ENCODE data around the gene GGA3. TPM values are rescaled to one million over a fixed set of nuclear protein-coding genes. Genes with fewer than 3 reads are reported as not detected.
"Not testable (repeated sequence)": the region's sequence is repeated elsewhere in the genome, so short reads cannot be mapped to it uniquely, and the experiment has no call there.

GGA3 gene
- polyA plus RNA-seq, 1 donor (not counting 4 experiments of a cell fraction or from before 2014, with no cell fraction given), result 25.2 TPM

DNA sequence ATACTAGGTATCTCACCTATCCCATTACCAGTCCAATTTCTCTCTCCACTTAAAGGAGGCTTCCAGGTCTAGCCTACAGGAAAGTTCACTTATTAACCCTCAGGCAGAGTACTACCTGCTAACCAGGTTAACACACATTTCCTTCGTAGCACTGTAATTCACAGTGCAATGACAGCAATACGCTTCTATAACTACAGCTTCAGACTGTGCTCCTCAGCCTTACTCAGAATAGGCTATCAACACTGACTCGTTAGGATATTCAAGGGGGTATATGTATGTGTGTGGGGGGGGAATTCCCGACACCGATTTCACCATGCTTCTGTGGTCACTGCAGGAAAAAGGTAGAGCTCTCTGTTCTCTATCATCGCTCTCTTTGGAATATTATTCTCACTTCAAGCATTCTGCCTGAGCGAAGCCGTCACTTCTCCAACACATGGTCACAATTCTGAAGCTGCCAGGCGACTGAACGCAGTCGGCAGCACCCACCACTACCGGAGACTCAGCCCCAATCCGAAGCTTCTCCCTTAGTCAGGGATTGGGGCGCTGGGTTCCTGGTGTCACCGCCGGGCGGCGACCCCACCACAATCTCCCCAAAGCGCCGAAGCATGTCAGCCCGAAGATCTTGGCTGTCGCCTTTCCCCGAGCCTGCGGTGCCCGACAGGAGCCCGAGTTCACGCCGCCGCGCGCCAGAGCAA, 618 bp downstream of the GGA3 start:
- dilution Hi-C loops (cut with MboI; ENCODE audit: extremely low pct_ligation_motif_present, low sequenced_read_pairs), result no loop called here
- no peaks in the 10 kb centered on the region for H3K27me3 ChIP-seq (ENCODE audit: control insufficient read depth, extremely low read depth, insufficient read depth, low read length)
- peaks cover 57% of the 10 kb centered on the region for H3K79me2 ChIP-seq (ENCODE audit: control insufficient read depth, insufficient read depth, low read length)

DNA sequence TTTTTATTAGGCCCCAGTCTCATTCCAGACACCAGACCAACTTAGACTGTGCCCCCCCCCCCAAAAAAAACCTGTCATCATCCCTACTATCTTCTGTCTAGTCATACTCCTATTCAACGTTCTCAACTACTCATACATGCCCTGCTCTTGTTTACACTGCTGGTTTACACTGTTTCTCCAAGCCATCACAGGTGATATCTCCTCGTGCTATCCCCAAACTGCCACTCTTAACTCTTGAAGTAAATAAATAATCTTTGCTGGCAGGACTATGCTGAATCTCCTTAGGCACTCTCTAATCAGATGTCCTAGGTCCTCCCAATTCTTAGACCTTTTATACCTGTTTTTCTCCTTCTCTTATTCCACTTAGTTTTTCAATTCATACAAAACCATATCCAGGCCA, 4.2 kb downstream of the GGA3 start:
- H4K20me1 ChIP-seq (ENCODE audit: control insufficient read depth, extremely low read depth, insufficient read depth, low read length); H3K4me2 ChIP-seq (ENCODE audit: control insufficient read depth, extremely low read depth, insufficient read depth, low read depth, low read length); FAIRE-seq; H3K27ac ChIP-seq (ENCODE audit: control insufficient read depth, insufficient read depth, low read length); DNase-seq (ENCODE audit: low read depth, low spot score); H3K9me3 ChIP-seq (ENCODE audit: control insufficient read depth, low read depth, low read length); H3K27me3 ChIP-seq (ENCODE audit: control insufficient read depth, extremely low read depth, insufficient read depth, low read length); H3K4me3 ChIP-seq (ENCODE audit: control insufficient read depth in 2 of 3, extremely low read depth in 1 of 3, insufficient read depth in 2 of 3, low read depth in 1 of 3, low read length in 3 of 3); H3K9ac ChIP-seq (ENCODE audit: control insufficient read depth, extremely low read depth, insufficient read depth, low read length); dilution Hi-C loops (cut with MboI; ENCODE audit: extremely low pct_ligation_motif_present, low sequenced_read_pairs); H3K9me1 ChIP-seq (ENCODE audit: control insufficient read depth, extremely low read depth, insufficient read depth, low read length); H2AFZ ChIP-seq (ENCODE audit: control insufficient read depth, low read length); H3K4me1 ChIP-seq (ENCODE audit: control insufficient read depth, extremely low read depth, insufficient read depth, low read length); H3K36me3 ChIP-seq (ENCODE audit: control insufficient read depth in 2 of 2, extremely low read depth in 1 of 2, insufficient read depth in 2 of 2, low read length in 2 of 2): not testable (repeated sequence)
- peaks cover 59% of the 10 kb centered on the region for H3K79me2 ChIP-seq (ENCODE audit: control insufficient read depth, insufficient read depth, low read length)

More for the DNA sequence above, 618 bp downstream of the GGA3 start:
- peaks cover 6 to 10% of the 10 kb centered on the region in 2 experiments for H3K36me3 ChIP-seq (ENCODE audit: control insufficient read depth in 2 of 2, extremely low read depth in 1 of 2, insufficient read depth in 2 of 2, low read length in 2 of 2)
- H3K9me1 ChIP-seq (ENCODE audit: control insufficient read depth, extremely low read depth, insufficient read depth, low read length), result no peaks in the 10 kb centered on the region
- H3K9me3 ChIP-seq (ENCODE audit: control insufficient read depth, low read depth, low read length), result no peaks in the 10 kb centered on the region
- H3K4me3 ChIP-seq (ENCODE audit: control insufficient read depth in 2 of 3, extremely low read depth in 1 of 3, insufficient read depth in 2 of 3, low read depth in 1 of 3, low read length in 3 of 3), result peak overlapping the region; percentile 77 to 97 (median 96)
- H3K9ac ChIP-seq (ENCODE audit: control insufficient read depth, extremely low read depth, insufficient read depth, low read length), result peak overlapping the region; percentile 100
- H3K4me1 ChIP-seq (ENCODE audit: control insufficient read depth, extremely low read depth, insufficient read depth, low read length), result peaks cover 13% of the 10 kb centered on the region
- peak overlapping the region; percentile 99 for H3K27ac ChIP-seq (ENCODE audit: control insufficient read depth, insufficient read depth, low read length)
- no peaks in the 10 kb centered on the region for H4K20me1 ChIP-seq (ENCODE audit: control insufficient read depth, extremely low read depth, insufficient read depth, low read length)
- no peak for TF ChIP-seq EZH2 (IDR thresholded peaks at IDR 0.05; ENCODE audit: low read length)
- peak; percentile 6 to 14 (median 11) for TF ChIP-seq CTCF (optimal IDR thresholded peaks at IDR 0.05 in 1 of 3, IDR thresholded peaks at IDR 0.05 in 1 of 3, conservative IDR thresholded peaks at IDR 0.05 in 1 of 3; ENCODE audit: extremely low read depth in 1 of 3, insufficient read depth in 2 of 3, low read length in 3 of 3)
- peak overlapping the region; percentile 89 for H3K4me2 ChIP-seq (ENCODE audit: control insufficient read depth, extremely low read depth, insufficient read depth, low read depth, low read length)
- FAIRE-seq (no peak), DNase-seq (ENCODE audit: low read depth, low spot score) (no peak)
- H2AFZ ChIP-seq (ENCODE audit: control insufficient read depth, low read length), result peak overlapping the region; percentile 94

DNA sequence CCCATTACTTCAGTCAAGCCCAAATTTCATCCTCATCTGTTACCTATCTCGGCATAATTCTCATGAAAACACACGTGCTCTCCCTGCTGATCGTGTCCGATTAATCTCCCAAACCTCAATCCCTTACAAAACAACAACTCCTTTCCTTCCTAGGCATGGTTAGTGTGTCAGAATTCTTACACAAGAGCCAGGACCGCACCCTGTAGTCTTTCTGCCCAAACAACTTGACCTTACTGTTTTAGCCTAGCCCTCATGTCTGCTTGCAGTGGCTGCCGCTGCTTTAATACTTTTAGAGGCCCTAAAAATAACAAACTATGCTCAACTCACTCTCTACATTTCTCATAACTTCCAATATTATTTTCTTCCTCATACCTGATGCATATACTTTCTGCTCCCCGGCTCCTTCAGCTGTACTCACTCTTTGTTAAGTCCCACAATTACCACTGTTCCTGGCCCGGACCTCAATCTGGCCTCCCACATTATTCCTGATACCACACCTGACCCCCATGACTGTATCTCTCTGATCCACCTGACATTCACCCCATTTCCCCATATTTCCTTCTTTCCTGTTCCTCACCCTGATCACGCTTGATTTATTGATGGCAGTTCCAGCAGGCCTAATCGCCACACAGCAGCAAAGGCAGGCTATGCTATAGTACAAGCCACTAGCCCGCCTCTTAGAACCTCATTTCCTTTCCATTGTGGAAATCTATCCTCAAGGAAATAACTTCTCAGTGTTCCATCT, 5.3 kb downstream of the GGA3 start:
- H3K27me3 ChIP-seq (ENCODE audit: control insufficient read depth, extremely low read depth, insufficient read depth, low read length); DNase-seq (ENCODE audit: low read depth, low spot score); H3K9me1 ChIP-seq (ENCODE audit: control insufficient read depth, extremely low read depth, insufficient read depth, low read length); H3K4me1 ChIP-seq (ENCODE audit: control insufficient read depth, extremely low read depth, insufficient read depth, low read length); dilution Hi-C loops (cut with MboI; ENCODE audit: extremely low pct_ligation_motif_present, low sequenced_read_pairs); H4K20me1 ChIP-seq (ENCODE audit: control insufficient read depth, extremely low read depth, insufficient read depth, low read length); FAIRE-seq; H3K4me3 ChIP-seq (ENCODE audit: control insufficient read depth in 2 of 3, extremely low read depth in 1 of 3, insufficient read depth in 2 of 3, low read depth in 1 of 3, low read length in 3 of 3); H2AFZ ChIP-seq (ENCODE audit: control insufficient read depth, low read length); H3K4me2 ChIP-seq (ENCODE audit: control insufficient read depth, extremely low read depth, insufficient read depth, low read depth, low read length); H3K9me3 ChIP-seq (ENCODE audit: control insufficient read depth, low read depth, low read length); H3K36me3 ChIP-seq (ENCODE audit: control insufficient read depth in 2 of 2, extremely low read depth in 1 of 2, insufficient read depth in 2 of 2, low read length in 2 of 2); H3K27ac ChIP-seq (ENCODE audit: control insufficient read depth, insufficient read depth, low read length); H3K9ac ChIP-seq (ENCODE audit: control insufficient read depth, extremely low read depth, insufficient read depth, low read length): not testable (repeated sequence)
- H3K79me2 ChIP-seq (ENCODE audit: control insufficient read depth, insufficient read depth, low read length), result peaks cover 63% of the 10 kb centered on the region
